SK-N-SH treated with all-trans-retinoic acid at 6 μM for 48 hours (cell line): ENCODE results near the gene NFIA.

Experiments used
- ATAC-seq: fragments of 200-7000 bp; cut with Tn5 transposase; 3 replicates; pipeline ENCODE4 v1.9.1; 2020; ENCODE audit warnings: mild to moderate bottlenecking, moderate library complexity
- ARNTL ChIP-seq: fragments of 450-650 bp; formaldehyde crosslinking; IDR thresholded peaks from 2 replicates; pipeline ENCODE4 v1.5.0; 2020; ENCODE audit warnings: low read depth, mild to moderate bottlenecking, moderate library complexity, borderline replicate concordance
- BACH2 ChIP-seq: fragments of 250-450 bp; sonication (Bioruptor Pico); IDR thresholded peaks from 2 replicates; pipeline ENCODE4 v1.9.0; 2021; ENCODE audit warnings: mild to moderate bottlenecking, borderline replicate concordance
- CSDC2 ChIP-seq: fragments of 250-450 bp; sonication (Bioruptor Pico); IDR thresholded peaks from 2 replicates; pipeline ENCODE4 v1.5.0; 2020; ENCODE audit warnings: mild to moderate bottlenecking, moderate library complexity
- ESRRG ChIP-seq: fragments of 250-450 bp; sonication (Bioruptor Pico); IDR thresholded peaks from 2 replicates; pipeline ENCODE4 v1.6.1; 2021; ENCODE audit warnings: mild to moderate bottlenecking
- GLIS3 ChIP-seq: fragments of 250-450 bp; sonication (Bioruptor Pico); IDR thresholded peaks from 2 replicates; pipeline ENCODE4 v1.5.0; 2020; ENCODE audit warnings: mild to moderate bottlenecking, moderate library complexity
- ISL1 ChIP-seq: fragments of 250-450 bp; sonication (Bioruptor Pico); IDR thresholded peaks from 2 replicates; pipeline ENCODE4 v2.1.2; 2022; ENCODE audit warnings: mild to moderate bottlenecking, moderate library complexity
- OSR1 ChIP-seq: fragments of 250-450 bp; sonication (Bioruptor Pico); IDR thresholded peaks from 2 replicates; pipeline ENCODE4 v1.8.0; 2022; ENCODE audit warnings: moderate library complexity, mild to moderate bottlenecking, inconsistent platforms
- PPARA ChIP-seq: fragments of 250-450 bp; sonication (Bioruptor Pico); IDR thresholded peaks from 2 replicates; pipeline ENCODE4 v1.5.0; 2020; ENCODE audit warnings: mild to moderate bottlenecking, borderline replicate concordance
- RARB ChIP-seq: fragments of 250-450 bp; sonication (Bioruptor Pico); IDR thresholded peaks from 2 replicates; pipeline ENCODE4 v1.8.0; 2021; ENCODE audit warnings: mild to moderate bottlenecking, moderate library complexity
- SNAI2 ChIP-seq: fragments of 250-450 bp; sonication (Bioruptor Pico); IDR thresholded peaks from 2 replicates; pipeline ENCODE4 v1.5.0; 2020; ENCODE audit warnings: mild to moderate bottlenecking, moderate library complexity
- TCF4 ChIP-seq: fragments of 250-450 bp; sonication (Bioruptor Pico); IDR thresholded peaks from 2 replicates; pipeline ENCODE4 v1.8.0; 2021; ENCODE audit warnings: mild to moderate bottlenecking, moderate library complexity, borderline replicate concordance
- ZC3H10 ChIP-seq: fragments of 250-450 bp; sonication (Bioruptor Pico); IDR thresholded peaks from 2 replicates; pipeline ENCODE4 v1.5.1; 2021; ENCODE audit warnings: mild to moderate bottlenecking, moderate library complexity
- ZFP3 ChIP-seq: fragments of 250-450 bp; sonication (Bioruptor Pico); IDR thresholded peaks from 2 replicates; pipeline ENCODE4 v1.5.0; 2020; ENCODE audit warnings: mild to moderate bottlenecking, moderate library complexity
- ZNF70 ChIP-seq: fragments of 450-650 bp; formaldehyde crosslinking; IDR thresholded peaks from 2 replicates; pipeline ENCODE4 v1.5.0; 2020; ENCODE audit warnings: mild to moderate bottlenecking, moderate library complexity
- ZNF8 ChIP-seq: fragments of 450-650 bp; formaldehyde crosslinking; IDR thresholded peaks from 2 replicates; pipeline ENCODE4 v1.5.0; 2020; ENCODE audit warnings: mild to moderate bottlenecking, moderate library complexity
- TF ChIP-seq, protein P1 (sequence below): fragments of 250-450 bp; sonication (Bioruptor Pico); IDR thresholded peaks from 2 replicates; pipeline ENCODE4 v1.5.1; 2020; ENCODE audit warnings: low read depth, mild to moderate bottlenecking, moderate library complexity
- TF ChIP-seq, protein P2 (sequence below): fragments of 250-450 bp; sonication (Bioruptor Pico); IDR thresholded peaks from 2 replicates; pipeline ENCODE4 v1.8.0; 2020; ENCODE audit warnings: mild to moderate bottlenecking, moderate library complexity, borderline replicate concordance
- TF ChIP-seq, protein P3 (sequence below): fragments of 250-450 bp; sonication (Bioruptor Pico); IDR thresholded peaks from 2 replicates; pipeline ENCODE4 v1.5.0; 2020; ENCODE audit warnings: mild to moderate bottlenecking, moderate library complexity
- TF ChIP-seq, protein P4 (sequence below): fragments of 250-450 bp; sonication (Bioruptor Pico); IDR thresholded peaks from 2 replicates; pipeline ENCODE4 v1.5.1; 2021; ENCODE audit warnings: mild to moderate bottlenecking, moderate library complexity
- TF ChIP-seq, protein P5 (sequence below): fragments of 250-450 bp; sonication (Bioruptor Pico); IDR thresholded peaks from 2 replicates; pipeline ENCODE4 v1.8.0; 2021; ENCODE audit warnings: low read depth, mild to moderate bottlenecking, moderate library complexity, borderline replicate concordance

NFIA gene

DNA sequence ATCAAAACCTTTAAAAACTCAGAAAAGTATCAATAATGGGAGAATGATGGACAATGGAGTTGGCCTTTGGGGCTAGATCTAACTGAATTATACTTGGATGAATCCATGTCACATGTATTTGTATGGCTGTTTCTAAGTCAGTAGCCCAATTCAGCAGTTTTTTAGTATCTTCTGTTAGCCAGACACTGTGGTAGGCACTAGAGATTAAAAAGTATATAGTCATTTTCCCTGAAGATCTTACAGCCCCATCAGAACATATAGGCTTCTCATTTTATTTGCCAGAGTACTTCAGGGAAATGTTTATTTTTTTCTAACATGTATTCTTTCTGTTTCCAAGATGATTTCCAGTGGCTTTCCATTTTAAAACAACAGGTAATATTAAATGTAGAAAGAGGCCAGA is 273.7 kb downstream of the NFIA start:
- ATAC-seq = no peak
- TF ChIP-seq SNAI2 (CRISPR knock-in tag) = no peak
- TF ChIP-seq GLIS3 (CRISPR knock-in tag) = no peak
- TF ChIP-seq TCF4 = no peak
- TF ChIP-seq RARB = no peak
- no peak for TF ChIP-seq ZNF8 (CRISPR knock-in tag)
- no peak for TF ChIP-seq ISL1
- TF ChIP-seq ZFP3 (CRISPR knock-in tag) = no peak
- TF ChIP-seq ESRRG (CRISPR knock-in tag) = no peak
- TF ChIP-seq, protein P1, sequence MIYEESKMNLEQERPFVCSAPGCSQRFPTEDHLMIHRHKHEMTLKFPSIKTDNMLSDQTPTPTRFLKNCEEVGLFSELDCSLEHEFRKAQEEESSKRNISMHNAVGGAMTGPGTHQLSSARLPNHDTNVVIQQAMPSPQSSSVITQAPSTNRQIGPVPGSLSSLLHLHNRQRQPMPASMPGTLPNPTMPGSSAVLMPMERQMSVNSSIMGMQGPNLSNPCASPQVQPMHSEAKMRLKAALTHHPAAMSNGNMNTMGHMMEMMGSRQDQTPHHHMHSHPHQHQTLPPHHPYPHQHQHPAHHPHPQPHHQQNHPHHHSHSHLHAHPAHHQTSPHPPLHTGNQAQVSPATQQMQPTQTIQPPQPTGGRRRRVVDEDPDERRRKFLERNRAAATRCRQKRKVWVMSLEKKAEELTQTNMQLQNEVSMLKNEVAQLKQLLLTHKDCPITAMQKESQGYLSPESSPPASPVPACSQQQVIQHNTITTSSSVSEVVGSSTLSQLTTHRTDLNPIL (CRISPR knock-in tag) = no peak
- TF ChIP-seq ARNTL (CRISPR knock-in tag) = no peak
- TF ChIP-seq ZNF70 (CRISPR knock-in tag) = no peak
- TF ChIP-seq, protein P2, sequence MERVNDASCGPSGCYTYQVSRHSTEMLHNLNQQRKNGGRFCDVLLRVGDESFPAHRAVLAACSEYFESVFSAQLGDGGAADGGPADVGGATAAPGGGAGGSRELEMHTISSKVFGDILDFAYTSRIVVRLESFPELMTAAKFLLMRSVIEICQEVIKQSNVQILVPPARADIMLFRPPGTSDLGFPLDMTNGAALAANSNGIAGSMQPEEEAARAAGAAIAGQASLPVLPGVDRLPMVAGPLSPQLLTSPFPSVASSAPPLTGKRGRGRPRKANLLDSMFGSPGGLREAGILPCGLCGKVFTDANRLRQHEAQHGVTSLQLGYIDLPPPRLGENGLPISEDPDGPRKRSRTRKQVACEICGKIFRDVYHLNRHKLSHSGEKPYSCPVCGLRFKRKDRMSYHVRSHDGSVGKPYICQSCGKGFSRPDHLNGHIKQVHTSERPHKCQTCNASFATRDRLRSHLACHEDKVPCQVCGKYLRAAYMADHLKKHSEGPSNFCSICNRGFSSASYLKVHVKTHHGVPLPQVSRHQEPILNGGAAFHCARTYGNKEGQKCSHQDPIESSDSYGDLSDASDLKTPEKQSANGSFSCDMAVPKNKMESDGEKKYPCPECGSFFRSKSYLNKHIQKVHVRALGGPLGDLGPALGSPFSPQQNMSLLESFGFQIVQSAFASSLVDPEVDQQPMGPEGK (CRISPR knock-in tag) = no peak
- TF ChIP-seq BACH2 = no peak
- TF ChIP-seq PPARA = no peak
- TF ChIP-seq OSR1 (CRISPR knock-in tag) = no peak
- TF ChIP-seq, protein P3, sequence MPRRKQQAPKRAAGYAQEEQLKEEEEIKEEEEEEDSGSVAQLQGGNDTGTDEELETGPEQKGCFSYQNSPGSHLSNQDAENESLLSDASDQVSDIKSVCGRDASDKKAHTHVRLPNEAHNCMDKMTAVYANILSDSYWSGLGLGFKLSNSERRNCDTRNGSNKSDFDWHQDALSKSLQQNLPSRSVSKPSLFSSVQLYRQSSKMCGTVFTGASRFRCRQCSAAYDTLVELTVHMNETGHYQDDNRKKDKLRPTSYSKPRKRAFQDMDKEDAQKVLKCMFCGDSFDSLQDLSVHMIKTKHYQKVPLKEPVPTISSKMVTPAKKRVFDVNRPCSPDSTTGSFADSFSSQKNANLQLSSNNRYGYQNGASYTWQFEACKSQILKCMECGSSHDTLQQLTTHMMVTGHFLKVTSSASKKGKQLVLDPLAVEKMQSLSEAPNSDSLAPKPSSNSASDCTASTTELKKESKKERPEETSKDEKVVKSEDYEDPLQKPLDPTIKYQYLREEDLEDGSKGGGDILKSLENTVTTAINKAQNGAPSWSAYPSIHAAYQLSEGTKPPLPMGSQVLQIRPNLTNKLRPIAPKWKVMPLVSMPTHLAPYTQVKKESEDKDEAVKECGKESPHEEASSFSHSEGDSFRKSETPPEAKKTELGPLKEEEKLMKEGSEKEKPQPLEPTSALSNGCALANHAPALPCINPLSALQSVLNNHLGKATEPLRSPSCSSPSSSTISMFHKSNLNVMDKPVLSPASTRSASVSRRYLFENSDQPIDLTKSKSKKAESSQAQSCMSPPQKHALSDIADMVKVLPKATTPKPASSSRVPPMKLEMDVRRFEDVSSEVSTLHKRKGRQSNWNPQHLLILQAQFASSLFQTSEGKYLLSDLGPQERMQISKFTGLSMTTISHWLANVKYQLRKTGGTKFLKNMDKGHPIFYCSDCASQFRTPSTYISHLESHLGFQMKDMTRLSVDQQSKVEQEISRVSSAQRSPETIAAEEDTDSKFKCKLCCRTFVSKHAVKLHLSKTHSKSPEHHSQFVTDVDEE (CRISPR knock-in tag) = no peak
- no peak for TF ChIP-seq CSDC2 (CRISPR knock-in tag)

DNA sequence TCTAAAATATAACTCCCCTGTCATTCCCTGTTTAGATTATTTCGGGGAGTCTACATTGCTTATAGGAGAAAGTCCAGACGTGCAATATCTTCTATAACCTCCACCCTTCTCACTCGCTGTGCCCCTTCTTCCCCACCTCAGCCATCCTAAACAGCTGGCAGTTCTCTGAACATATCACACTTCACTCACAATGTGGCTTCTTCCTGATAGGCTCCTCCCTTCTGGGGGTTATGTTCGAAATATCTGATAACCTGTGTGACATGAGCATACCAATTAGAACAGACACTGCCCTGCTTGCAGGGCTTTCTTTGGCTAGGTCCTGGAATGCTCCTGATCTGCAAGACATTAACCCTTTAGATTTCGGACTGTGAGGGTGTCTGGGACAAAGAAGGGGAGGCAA is 274.6 kb downstream of the NFIA start:
- TF ChIP-seq, protein P4, sequence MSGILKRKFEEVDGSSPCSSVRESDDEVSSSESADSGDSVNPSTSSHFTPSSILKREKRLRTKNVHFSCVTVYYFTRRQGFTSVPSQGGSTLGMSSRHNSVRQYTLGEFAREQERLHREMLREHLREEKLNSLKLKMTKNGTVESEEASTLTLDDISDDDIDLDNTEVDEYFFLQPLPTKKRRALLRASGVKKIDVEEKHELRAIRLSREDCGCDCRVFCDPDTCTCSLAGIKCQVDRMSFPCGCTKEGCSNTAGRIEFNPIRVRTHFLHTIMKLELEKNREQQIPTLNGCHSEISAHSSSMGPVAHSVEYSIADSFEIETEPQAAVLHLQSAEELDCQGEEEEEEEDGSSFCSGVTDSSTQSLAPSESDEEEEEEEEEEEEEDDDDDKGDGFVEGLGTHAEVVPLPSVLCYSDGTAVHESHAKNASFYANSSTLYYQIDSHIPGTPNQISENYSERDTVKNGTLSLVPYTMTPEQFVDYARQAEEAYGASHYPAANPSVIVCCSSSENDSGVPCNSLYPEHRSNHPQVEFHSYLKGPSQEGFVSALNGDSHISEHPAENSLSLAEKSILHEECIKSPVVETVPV (CRISPR knock-in tag) = no peak
- TF ChIP-seq TCF4 (no peak), ZNF70 (CRISPR knock-in tag) (no peak), GLIS3 (CRISPR knock-in tag) (no peak), PPARA (no peak), ZNF8 (CRISPR knock-in tag) (no peak), CSDC2 (CRISPR knock-in tag) (no peak), ARNTL (CRISPR knock-in tag) (no peak), ZC3H10 (CRISPR knock-in tag) (no peak), SNAI2 (CRISPR knock-in tag) (no peak), ESRRG (CRISPR knock-in tag) (no peak), BACH2 (no peak)
- TF ChIP-seq, protein P2 (CRISPR knock-in tag) = no peak
- TF ChIP-seq, protein P5, sequence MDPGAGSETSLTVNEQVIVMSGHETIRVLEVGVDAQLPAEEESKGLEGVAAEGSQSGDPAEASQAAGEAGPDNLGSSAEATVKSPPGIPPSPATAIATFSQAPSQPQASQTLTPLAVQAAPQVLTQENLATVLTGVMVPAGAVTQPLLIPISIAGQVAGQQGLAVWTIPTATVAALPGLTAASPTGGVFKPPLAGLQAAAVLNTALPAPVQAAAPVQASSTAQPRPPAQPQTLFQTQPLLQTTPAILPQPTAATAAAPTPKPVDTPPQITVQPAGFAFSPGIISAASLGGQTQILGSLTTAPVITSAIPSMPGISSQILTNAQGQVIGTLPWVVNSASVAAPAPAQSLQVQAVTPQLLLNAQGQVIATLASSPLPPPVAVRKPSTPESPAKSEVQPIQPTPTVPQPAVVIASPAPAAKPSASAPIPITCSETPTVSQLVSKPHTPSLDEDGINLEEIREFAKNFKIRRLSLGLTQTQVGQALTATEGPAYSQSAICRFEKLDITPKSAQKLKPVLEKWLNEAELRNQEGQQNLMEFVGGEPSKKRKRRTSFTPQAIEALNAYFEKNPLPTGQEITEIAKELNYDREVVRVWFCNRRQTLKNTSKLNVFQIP (CRISPR knock-in tag) = no peak
- TF ChIP-seq, protein P1 (CRISPR knock-in tag) = no peak
- TF ChIP-seq, protein P3 (CRISPR knock-in tag) = no peak
- no peak for ATAC-seq
